HL-60 (cell line): ENCODE data around the gene ANKUB1.

Source experiments
- CTCF ChIP-seq: IDR thresholded peaks from one replicate; pipeline ENCODE4 v1.5.1; 2011; ENCODE audit warnings: low read length, control low read depth, inconsistent platforms; ENCODE audit not compliant: insufficient read depth
- GABPA ChIP-seq: IDR thresholded peaks from 2 replicates; pipeline ENCODE4 v1.6.1; 2012; ENCODE audit warnings: low read depth
- POLR2AphosphoS5 ChIP-seq: IDR thresholded peaks from 2 replicates; pipeline ENCODE4 v1.6.1; 2012; ENCODE audit warnings: low read depth
- REST ChIP-seq: IDR thresholded peaks from 2 replicates; pipeline ENCODE4 v1.6.1; 2012; ENCODE audit warnings: low read depth; ENCODE audit not compliant: insufficient replicate concordance
- SPI1 ChIP-seq: IDR thresholded peaks from 2 replicates; pipeline ENCODE4 v1.6.1; 2012; ENCODE audit warnings: low read depth, mild to moderate bottlenecking, borderline replicate concordance

- TF ChIP-seq CTCF (no peak), REST (no peak), POLR2AphosphoS5 (no peak), GABPA (no peak), SPI1 (no peak)
These were observed 48.2 kb downstream of the ANKUB1 start for GRCh38 chr3:149744151-149744550.
